Right atrium auricular region (tissue), 2 donors: ENCODE measurements around the gene BRICD5. TPM values are rescaled to one million over a fixed set of nuclear protein-coding genes. Genes with fewer than 3 reads are reported as not detected.
A peak's percentile ranks its signal among the peaks of the same experiment; 100 is the strongest.

Experiments
- DNase-seq: peaks from one replicate; pipeline ENCODE4 v3.0.0-alpha.2; 2019; ENCODE audit warnings: low spot score
- H3K27ac ChIP-seq, 2 donors: fragments of 200-600 bp; sonication (generic); 1 replicate in 1 of 2; 2 replicates in 1 of 2; pipeline ENCODE4 v1.5.1; 2016 to 2019
- H3K27me3 ChIP-seq, 2 donors: fragments of 200-600 bp; sonication (generic); one replicate each; pipeline versions ENCODE4 v1.5.1 to v1.6.0; 2017 to 2019
- H3K36me3 ChIP-seq: fragments of 200-600 bp; sonication (generic); one replicate; pipeline ENCODE4 v1.5.1; 2016
- H3K4me1 ChIP-seq, 2 donors: fragments of 200-600 bp; sonication (generic); one replicate each; pipeline versions ENCODE4 v1.5.1 to v1.6.0; 2017 to 2019
- H3K4me3 ChIP-seq, 2 donors: fragments of 200-600 bp; sonication (generic); 1 replicate in 1 of 2; 2 replicates in 1 of 2; pipeline ENCODE4 v1.5.1; 2017 to 2019; ENCODE audit warnings: mild to moderate bottlenecking in 1 of 2, moderate library complexity in 1 of 2
- H3K9me3 ChIP-seq, 2 donors: fragments of 200-600 bp; sonication (generic); one replicate each; pipeline ENCODE4 v1.5.1; 2019
- CTCF ChIP-seq, 2 donors: fragments of 200-600 bp; sonication (generic); IDR thresholded peaks; one replicate each; pipeline ENCODE4 v1.5.1; 2019; ENCODE audit warnings: antibody characterized with exemption in 2 of 2
- total RNA-seq, 2 donors: library from RNA; depleted of rRNA; stranded (reverse); fragments of >200 nt; gene quantifications; one replicate each; pipeline ENCODE4 v1.1.0, GENCODE V29; 2016

BRICD5 gene
- total RNA-seq, 2 donors from 2014 or later = 1.2 to 1.6 TPM

GRCh38 chr16:2196162-2196980 is 14.3 kb downstream of the BRICD5 start, which contains the start of gene CASKIN1:
Gene CASKIN1, minus strand, starts transcription at chr16:2196605. Its CDS starts 173 bp downstream, at chr16:2196432.
- Histone ChIP-seq H3K4me1 (peaks cover 0 to 11% of the 10 kb centered on the region in 2 donors), H3K27ac (no peak within 1 kb of the TSS), H3K36me3 (no peaks in the 10 kb centered on the region), H3K27me3 (peaks cover 0 to 6% of the 10 kb centered on the region in 2 donors), H3K9me3 (no peaks in the 10 kb centered on the region), H3K4me3 (peak within 1 kb of the TSS; percentile 42 to 54)
- no peak for DNase-seq
- no peak for TF ChIP-seq CTCF (IDR thresholded peaks at IDR 0.05)

GRCh38 chr16:2195322-2196161 is 15.1 kb downstream of the BRICD5 start:
- DNase-seq = no peak
- H3K9me3 ChIP-seq = no peaks in the 10 kb centered on the region
- H3K36me3 ChIP-seq = no peaks in the 10 kb centered on the region
- peaks cover 0 to 17% of the 10 kb centered on the region in 2 donors for H3K4me1 ChIP-seq
- TF ChIP-seq CTCF (IDR thresholded peaks at IDR 0.05) = no peak
- peaks cover 0 to 6% of the 10 kb centered on the region in 2 donors for H3K27me3 ChIP-seq
- no peak overlapping the region for H3K27ac ChIP-seq
- peak overlapping the region; percentile 42 to 54 for H3K4me3 ChIP-seq

DNA sequence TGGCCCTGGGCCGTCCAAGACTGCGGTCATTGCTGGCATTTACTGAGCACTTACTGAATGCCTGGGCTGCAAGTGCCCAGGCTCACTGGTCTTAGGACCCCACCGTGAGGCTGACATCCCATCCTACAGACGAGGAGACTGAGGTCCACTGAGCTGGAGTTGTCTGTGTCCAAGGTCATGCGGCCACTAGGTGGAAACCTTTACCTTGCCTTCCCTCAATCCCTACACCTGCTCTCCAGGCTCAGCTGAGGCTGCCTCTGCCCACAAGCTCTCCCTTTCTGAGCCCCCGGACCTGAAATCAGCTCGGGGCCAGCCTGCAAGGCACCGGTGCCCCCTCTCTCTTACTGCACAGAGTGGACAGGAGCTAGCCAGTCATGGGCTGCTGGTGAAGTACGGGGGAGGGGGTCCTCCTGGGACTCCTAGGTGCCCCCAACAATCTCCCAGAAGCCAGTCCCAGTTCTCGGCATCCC is 15.8 kb downstream of the BRICD5 start:
- no peaks in the 10 kb centered on the region for H3K36me3 ChIP-seq
- H3K27ac ChIP-seq = no peak overlapping the region
- DNase-seq = no peak
- H3K9me3 ChIP-seq = no peaks in the 10 kb centered on the region
- peaks cover 0 to 6% of the 10 kb centered on the region in 2 donors for H3K27me3 ChIP-seq
- peak in 1 of 2 donors; percentile 38 for TF ChIP-seq CTCF (IDR thresholded peaks at IDR 0.05)
- H3K4me3 ChIP-seq = no peak overlapping the region
- H3K4me1 ChIP-seq = peaks cover 0 to 17% of the 10 kb centered on the region in 2 donors

DNA sequence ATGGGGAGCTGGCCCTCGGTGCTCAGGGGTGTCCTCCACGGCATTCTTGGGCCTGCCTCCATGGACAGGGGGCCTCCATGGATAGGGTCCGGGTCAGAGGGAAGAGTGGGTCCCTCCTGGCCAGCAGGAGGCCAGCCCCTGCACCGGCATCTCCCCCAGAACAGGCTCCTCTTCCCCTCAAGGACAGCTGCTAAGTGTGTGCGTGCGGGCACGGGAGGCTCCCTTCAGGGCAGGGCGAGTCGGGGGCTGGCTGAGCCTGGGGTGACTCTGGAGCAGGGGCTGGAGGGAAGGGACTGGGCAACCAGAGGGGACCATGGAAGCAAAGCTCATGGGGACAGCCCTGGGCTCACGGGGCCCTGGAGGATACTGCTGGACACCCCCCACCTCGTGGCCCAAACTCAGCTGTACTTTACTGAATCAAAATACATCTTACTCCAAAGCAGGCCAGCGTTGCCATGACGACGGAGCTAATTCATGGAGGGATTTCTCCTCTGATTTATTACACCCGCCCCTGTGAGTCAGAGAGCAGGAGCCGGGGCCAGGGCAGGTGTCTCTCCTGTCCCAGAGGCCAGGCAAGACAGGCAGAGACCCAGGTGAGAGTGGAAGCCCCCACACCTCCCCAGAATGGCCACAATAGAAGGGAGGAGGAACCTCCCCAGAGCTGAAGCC is 16.4 kb downstream of the BRICD5 start:
- no peaks in the 10 kb centered on the region for H3K36me3 ChIP-seq
- TF ChIP-seq CTCF (IDR thresholded peaks at IDR 0.05) = no peak

DNA sequence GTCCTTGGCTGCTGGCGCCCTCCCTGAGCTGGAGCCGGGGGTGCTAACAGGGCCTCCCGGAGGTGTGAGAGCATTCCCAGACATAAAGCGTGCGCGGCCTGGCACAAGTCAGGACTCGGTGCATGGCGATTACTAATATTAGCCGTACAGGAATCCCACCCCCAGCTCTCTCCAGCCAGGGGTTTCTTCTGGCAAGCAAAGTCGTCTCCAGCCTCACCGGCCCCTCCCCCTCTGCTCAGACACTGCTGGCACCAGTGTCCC is 19.3 kb downstream of the BRICD5 start:
- H3K36me3 ChIP-seq = no peaks in the 10 kb centered on the region

More for the DNA sequence above, 16.4 kb downstream of the BRICD5 start:
- Histone ChIP-seq H3K9me3 (no peaks in the 10 kb centered on the region), H3K27ac (no peak overlapping the region), H3K4me1 (peaks cover 0 to 17% of the 10 kb centered on the region in 2 donors), H3K27me3 (peaks cover 0 to 6% of the 10 kb centered on the region in 2 donors), H3K4me3 (no peak overlapping the region)
- no peak for DNase-seq

More for the DNA sequence above, 19.3 kb downstream of the BRICD5 start:
- peaks cover 0 to 6% of the 10 kb centered on the region in 2 donors for H3K27me3 ChIP-seq
- H3K9me3 ChIP-seq = no peaks in the 10 kb centered on the region
- no peak for DNase-seq
- H3K4me1 ChIP-seq = peaks cover 0 to 17% of the 10 kb centered on the region in 2 donors
- no peak overlapping the region for H3K4me3 ChIP-seq
- H3K27ac ChIP-seq = peak overlapping the region in 1 of 2 donors; percentile 28
- no peak for TF ChIP-seq CTCF (IDR thresholded peaks at IDR 0.05)
